Smooth muscle cell (in vitro differentiated cells): ENCODE data around the gene TMEM183A. TPM values are rescaled to one million over a fixed set of nuclear protein-coding genes. Genes with fewer than 3 reads are reported as not detected.
A peak's percentile ranks its signal among the peaks of the same experiment; 100 is the strongest.

Experiments
- DNase-seq: peaks from one replicate; lab custom pipeline; 2025; ENCODE audit not compliant: unreplicated experiment; lab: John Stamatoyannopoulos, UW
- H2AFZ ChIP-seq: fragments of 200-600 bp; sonication (generic); 2 replicates; pipeline ENCODE4 v1.6.0; 2016; ENCODE audit warnings: antibody characterized with exemption, low read depth, mild to moderate bottlenecking
- H3F3A ChIP-seq: fragments of 200-600 bp; sonication (generic); 2 replicates; pipeline ENCODE4 v1.6.0; 2017; ENCODE audit warnings: antibody characterized with exemption, low read depth
- H3K27ac ChIP-seq: fragments of 200-600 bp; sonication (generic); 2 replicates; pipeline ENCODE4 v1.5.1; 2016; ENCODE audit warnings: low read depth, mild to moderate bottlenecking
- H3K27me3 ChIP-seq: fragments of 200-600 bp; sonication (generic); 2 replicates; pipeline ENCODE4 v1.6.1; 2016; ENCODE audit warnings: low read depth, mild to moderate bottlenecking
- H3K36me3 ChIP-seq: fragments of 200-600 bp; sonication (generic); 2 replicates; pipeline ENCODE4 v1.5.1; 2016; ENCODE audit warnings: low read depth
- H3K4me1 ChIP-seq: fragments of 200-600 bp; sonication (generic); 2 replicates; pipeline ENCODE4 v1.5.1; 2016; ENCODE audit warnings: low read depth
- H3K4me2 ChIP-seq: fragments of 200-600 bp; sonication (generic); 2 replicates; pipeline ENCODE4 v1.6.0; 2016; ENCODE audit warnings: mild to moderate bottlenecking
- H3K4me3 ChIP-seq: fragments of 200-600 bp; sonication (generic); 2 replicates; pipeline ENCODE4 v1.5.1; 2016; ENCODE audit warnings: mild to moderate bottlenecking
- H3K79me2 ChIP-seq: fragments of 200-600 bp; sonication (generic); 2 replicates; pipeline ENCODE4 v1.6.0; 2016; ENCODE audit warnings: low read depth, mild to moderate bottlenecking
- H3K9ac ChIP-seq: fragments of 200-600 bp; sonication (generic); 2 replicates; pipeline ENCODE4 v1.6.0; 2016; ENCODE audit warnings: low read depth
- H3K9me3 ChIP-seq: fragments of 200-600 bp; sonication (generic); replicated peaks from 2 replicates; pipeline ENCODE4 v1.5.1; 2016; ENCODE audit warnings: low read depth
- H4K20me1 ChIP-seq: fragments of 200-600 bp; sonication (generic); 2 replicates; pipeline ENCODE4 v1.6.0; 2016; ENCODE audit warnings: low read depth
- WGBS: methylation state at CpG from one replicate; pipeline ENCODE4 v1.1.7; 2016; ENCODE audit warnings: low lambda C conversion rate; 5-methylcytosine and 5-hydroxymethylcytosine counted together
- polyA plus RNA-seq: library from polyadenylated mRNA; unstranded; fragments of >200 nt; fragmentation: Nextera tagmentation; extraction: Ambion mirVana; gene quantifications from 2 replicates; pipeline ENCODE4 v1.2.1, GENCODE V29; 2016
- total RNA-seq: library from RNA; depleted of rRNA; stranded (reverse); fragments of >200 nt; gene quantifications from 2 replicates; pipeline ENCODE4 v1.2.3, GENCODE V29; 2014
- TF ChIP-seq, protein P1 (sequence below): fragments of 200-600 bp; sonication (generic); IDR thresholded peaks from 2 replicates; pipeline ENCODE4 v1.5.1; 2017; ENCODE audit warnings: borderline replicate concordance, mild to moderate bottlenecking, antibody characterized with exemption; ENCODE audit not compliant: insufficient read depth, poor library complexity, severe bottlenecking

The TMEM183A gene
- total and polyA plus RNA-seq, 2 experiments from 2014 or later, result 54.9 to 55.0 TPM

DNA sequence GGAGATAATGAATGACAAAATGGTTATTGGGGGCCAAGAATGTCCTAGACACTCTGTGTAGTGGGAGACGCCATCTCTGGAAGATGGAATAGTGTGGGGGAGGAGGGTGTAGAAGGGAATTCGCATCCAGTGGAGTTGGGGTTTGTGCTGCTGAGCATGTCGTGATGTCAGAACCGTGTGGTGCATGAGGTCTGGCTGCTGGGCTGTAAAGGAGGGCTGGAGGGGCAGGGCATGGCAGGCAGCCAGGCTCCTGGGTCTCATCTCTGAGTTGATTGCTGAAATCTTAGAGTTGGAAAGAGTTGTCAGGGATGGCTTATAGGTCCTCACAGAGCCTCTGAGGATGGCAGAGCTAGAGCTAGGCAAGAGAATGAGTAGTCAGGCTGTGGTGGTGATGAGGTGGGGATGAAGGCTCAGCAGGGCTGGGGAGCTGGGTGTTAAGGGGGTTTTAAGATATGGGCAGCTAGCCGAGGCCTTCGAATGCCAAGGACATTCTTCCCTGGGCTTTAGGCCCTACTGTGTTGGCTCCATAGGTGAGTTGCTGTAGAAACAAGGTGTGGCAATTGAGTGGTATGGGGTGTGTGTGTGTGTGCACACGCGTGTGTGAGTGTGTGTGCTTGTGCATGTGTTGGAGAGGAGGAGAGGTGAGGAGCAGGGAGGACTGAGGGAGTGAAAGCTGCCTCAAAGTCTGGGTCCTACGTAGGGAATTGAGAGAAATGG lies 21.1 kb downstream of the TMEM183A start:
- Histone ChIP-seq H3F3A (peaks cover 18% of the 10 kb centered on the region), H2AFZ (no peak overlapping the region), H4K20me1 (peaks cover 60% of the 10 kb centered on the region), H3K9ac (no peak overlapping the region), H3K9me3 (no peaks in the 10 kb centered on the region), H3K79me2 (peaks cover 15% of the 10 kb centered on the region), H3K4me1 (peaks cover 12% of the 10 kb centered on the region), H3K36me3 (no peaks in the 10 kb centered on the region), H3K27me3 (no peaks in the 10 kb centered on the region), H3K4me2 (peak overlapping the region; percentile 99), H3K27ac (peak overlapping the region; percentile 21), H3K4me3 (peak overlapping the region; percentile 78)
- 68% methylated on average over 9 of the region's 9 CpGs for WGBS
- DNase-seq, result peak; percentile 39
- TF ChIP-seq, protein P1, sequence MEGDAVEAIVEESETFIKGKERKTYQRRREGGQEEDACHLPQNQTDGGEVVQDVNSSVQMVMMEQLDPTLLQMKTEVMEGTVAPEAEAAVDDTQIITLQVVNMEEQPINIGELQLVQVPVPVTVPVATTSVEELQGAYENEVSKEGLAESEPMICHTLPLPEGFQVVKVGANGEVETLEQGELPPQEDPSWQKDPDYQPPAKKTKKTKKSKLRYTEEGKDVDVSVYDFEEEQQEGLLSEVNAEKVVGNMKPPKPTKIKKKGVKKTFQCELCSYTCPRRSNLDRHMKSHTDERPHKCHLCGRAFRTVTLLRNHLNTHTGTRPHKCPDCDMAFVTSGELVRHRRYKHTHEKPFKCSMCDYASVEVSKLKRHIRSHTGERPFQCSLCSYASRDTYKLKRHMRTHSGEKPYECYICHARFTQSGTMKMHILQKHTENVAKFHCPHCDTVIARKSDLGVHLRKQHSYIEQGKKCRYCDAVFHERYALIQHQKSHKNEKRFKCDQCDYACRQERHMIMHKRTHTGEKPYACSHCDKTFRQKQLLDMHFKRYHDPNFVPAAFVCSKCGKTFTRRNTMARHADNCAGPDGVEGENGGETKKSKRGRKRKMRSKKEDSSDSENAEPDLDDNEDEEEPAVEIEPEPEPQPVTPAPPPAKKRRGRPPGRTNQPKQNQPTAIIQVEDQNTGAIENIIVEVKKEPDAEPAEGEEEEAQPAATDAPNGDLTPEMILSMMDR, result no peak

DNA sequence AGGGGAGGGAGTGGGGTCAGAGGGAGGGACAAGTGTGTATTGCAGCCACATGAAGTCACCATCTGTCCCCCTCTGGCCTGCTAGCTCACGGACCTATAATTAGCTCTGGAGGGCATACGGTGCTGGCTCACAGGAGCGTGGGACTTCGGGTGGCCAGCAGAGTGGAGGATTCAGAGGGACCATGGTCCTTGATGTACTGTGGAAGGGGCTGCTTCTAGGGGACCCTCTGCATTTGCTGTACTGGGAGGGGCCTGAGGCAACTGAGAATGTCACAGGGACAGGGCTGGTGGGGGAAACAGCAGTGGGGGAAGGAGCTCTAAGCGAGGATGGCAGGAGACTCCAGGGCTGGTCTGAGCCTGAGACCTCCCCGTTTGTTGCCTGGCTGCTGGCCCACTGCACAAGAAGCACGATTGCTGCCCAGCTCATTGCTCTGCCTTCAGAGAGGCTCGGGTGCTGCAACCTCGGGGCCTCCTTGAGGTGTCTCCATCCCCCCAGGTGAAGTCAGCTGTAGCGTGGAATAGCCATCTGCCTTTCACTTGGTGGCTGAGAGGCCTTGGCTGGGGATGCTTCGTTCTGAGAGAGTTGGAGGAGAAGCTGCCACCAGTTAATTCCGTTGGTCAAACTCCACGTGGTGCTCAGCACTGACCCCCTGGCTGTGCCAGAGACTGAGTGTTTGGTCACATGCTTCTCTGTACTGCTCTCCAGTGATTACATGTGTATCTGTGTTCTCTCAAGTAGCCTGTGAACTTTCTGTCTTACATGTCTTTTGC lies 21.8 kb downstream of the TMEM183A start:
- no peak for DNase-seq
- Histone ChIP-seq H3K36me3 (no peaks in the 10 kb centered on the region), H3K4me2 (peak overlapping the region; percentile 99), H3K9ac (no peak overlapping the region), H4K20me1 (peaks cover 67% of the 10 kb centered on the region), H3K27me3 (no peaks in the 10 kb centered on the region), H3K4me1 (peaks cover 12% of the 10 kb centered on the region), H3F3A (peaks cover 13% of the 10 kb centered on the region), H3K27ac (no peak overlapping the region), H3K4me3 (no peak overlapping the region), H2AFZ (no peak overlapping the region), H3K79me2 (peaks cover 17% of the 10 kb centered on the region), H3K9me3 (no peaks in the 10 kb centered on the region)
- TF ChIP-seq, protein P1, result no peak
- 58% methylated on average over 13 of the region's 13 CpGs for WGBS

DNA sequence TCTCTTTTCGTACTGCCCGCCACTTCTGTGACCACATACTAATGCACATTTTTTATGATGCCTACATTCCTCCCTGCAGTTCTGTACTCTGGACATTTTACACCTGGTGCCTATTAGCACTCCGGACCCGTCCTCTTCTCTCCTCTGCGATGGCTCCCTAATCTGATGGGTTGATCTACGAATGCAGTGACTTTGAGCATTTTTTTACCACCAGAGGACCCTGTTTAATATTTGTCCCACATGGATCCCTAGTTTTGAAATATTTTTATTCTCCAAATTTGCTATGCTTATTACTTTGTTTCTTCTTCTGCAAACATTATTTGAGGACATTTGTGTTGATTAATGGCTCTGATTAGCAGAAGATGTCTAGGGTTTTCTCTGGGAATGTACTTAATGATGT lies 24.3 kb downstream of the TMEM183A start:
- Histone ChIP-seq H3K4me3 (no peak overlapping the region), H3K79me2 (peaks cover 22% of the 10 kb centered on the region), H3K4me2 (no peak overlapping the region), H3K27ac (no peak overlapping the region), H2AFZ (no peak overlapping the region), H3K9ac (no peak overlapping the region), H3K9me3 (no peaks in the 10 kb centered on the region), H3F3A (no peaks in the 10 kb centered on the region), H3K4me1 (peaks cover 20% of the 10 kb centered on the region), H4K20me1 (peaks cover 92% of the 10 kb centered on the region), H3K27me3 (no peaks in the 10 kb centered on the region), H3K36me3 (no peaks in the 10 kb centered on the region)
- DNase-seq, result no peak
- TF ChIP-seq, protein P1, result peak; percentile 27
- WGBS, result 92% methylated on average over 6 of the region's 6 CpGs
